Effector memory CD8-positive, alpha-beta T cell (primary cell): ENCODE measurements around the gene PIP4K2A.
"Not testable (repeated sequence)": the region's sequence is repeated elsewhere in the genome, so short reads cannot be mapped to it uniquely, and the experiment has no call there.

Source experiments
- ATAC-seq: fragments of 150-1000 bp; cut with Tn5 transposase; replicated peaks from 2 replicates; pipeline ENCODE4 v1.10.0; 2021; ENCODE audit warnings: mild to moderate bottlenecking, moderate library complexity
- DNase-seq, 3 experiments: peaks; one replicate each; pipeline ENCODE4 v3.0.0; 2021
- H3K27ac Mint-ChIP-seq, 2 donors: one replicate each; pipeline ENCODE4 v1.8.0; 2022; ENCODE audit warnings: mild to moderate bottlenecking in 2 of 2, mixed read lengths in 2 of 2, moderate library complexity in 2 of 2
- H3K27me3 Mint-ChIP-seq, 2 donors: one replicate each; pipeline ENCODE4 v1.8.0; 2022; ENCODE audit warnings: mixed read lengths in 2 of 2
- H3K36me3 Mint-ChIP-seq: one replicate; pipeline ENCODE4 v1.8.0; 2022; ENCODE audit warnings: mild to moderate bottlenecking, moderate library complexity, mixed read lengths; ENCODE audit not compliant: insufficient read depth
- H3K4me1 Mint-ChIP-seq, 2 donors: one replicate each; pipeline ENCODE4 v1.8.0; 2022; ENCODE audit warnings: low read depth in 2 of 2, mixed read lengths in 2 of 2
- H3K4me3 Mint-ChIP-seq, 2 donors: one replicate each; pipeline ENCODE4 v1.8.0; 2022; ENCODE audit warnings: mild to moderate bottlenecking in 2 of 2, mixed read lengths in 2 of 2, moderate library complexity in 2 of 2
- H3K9me3 Mint-ChIP-seq, 2 donors: one replicate each; pipeline ENCODE4 v1.8.0; 2022; ENCODE audit warnings: mixed read lengths in 2 of 2
- total RNA-seq, 9 experiments: gene quantifications; one replicate each; lab custom pipeline; 2026; lab: John Stamatoyannopoulos, UW

PIP4K2A gene
- total RNA-seq: 205 to 485 (median 328) reads per million in 9 experiments

GRCh38 chr10:22714479-22715289 lies at the start of gene PIP4K2A:
Gene PIP4K2A, minus strand, starts transcription at chr10:22714578. Its CDS starts 252 bp downstream, at chr10:22714326.
- Mint-ChIP-seq H3K4me1 (peaks cover 17 to 31% of the 10 kb centered on the region in 2 donors), H3K27me3 (no peaks in the 10 kb centered on the region), H3K27ac (peak within 1 kb of the TSS; percentile 81 to 93), H3K9me3 (no peaks in the 10 kb centered on the region), H3K36me3 (peaks cover 33% of the 10 kb centered on the region), H3K4me3 (peak within 1 kb of the TSS; percentile 90 to 92)
- DNase-seq (peak; percentile 73 to 80 (median 74)), ATAC-seq (peak; percentile 84)

DNA sequence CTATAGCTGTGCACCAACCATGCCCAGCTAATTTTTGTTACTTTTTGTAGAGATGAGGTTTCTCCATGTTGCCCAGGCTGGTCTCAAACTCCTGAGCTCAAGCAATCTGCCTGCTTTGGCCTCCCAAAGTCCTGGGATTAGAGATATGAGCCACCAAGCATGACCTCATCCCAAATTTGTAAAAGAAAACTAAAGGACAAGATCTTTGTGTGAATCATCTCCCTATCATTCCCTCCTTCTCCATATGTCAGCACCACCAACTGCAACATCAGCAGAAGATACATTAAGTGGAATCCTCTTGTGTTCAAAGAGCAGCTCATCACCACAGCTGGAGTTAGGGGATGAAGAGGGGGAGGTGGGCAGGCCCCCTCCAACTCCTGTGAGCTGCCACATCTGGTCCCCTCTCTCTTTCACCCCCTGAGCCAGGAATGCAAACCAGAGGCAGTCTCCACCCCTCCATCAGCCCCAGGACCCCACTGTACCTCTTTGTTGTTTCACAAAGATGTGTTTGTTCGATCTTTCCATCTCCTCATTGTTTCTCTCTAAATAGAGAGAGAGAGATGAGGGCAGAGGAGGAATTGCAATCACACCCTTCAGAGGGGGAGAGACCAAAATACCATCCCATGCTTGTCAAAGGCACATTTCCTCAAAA lies 47.3 kb upstream of the PIP4K2A start:
- no peak overlapping the region for H3K4me3 Mint-ChIP-seq
- peaks cover 3% of the 10 kb centered on the region for H3K36me3 Mint-ChIP-seq
- H3K27me3 Mint-ChIP-seq: peaks cover 0 to 11% of the 10 kb centered on the region in 2 donors
- no peaks in the 10 kb centered on the region for H3K9me3 Mint-ChIP-seq
- DNase-seq (no peak), ATAC-seq (no peak)
- H3K27ac Mint-ChIP-seq: no peak overlapping the region
- H3K4me1 Mint-ChIP-seq: peaks cover 0 to 3% of the 10 kb centered on the region in 2 donors

DNA sequence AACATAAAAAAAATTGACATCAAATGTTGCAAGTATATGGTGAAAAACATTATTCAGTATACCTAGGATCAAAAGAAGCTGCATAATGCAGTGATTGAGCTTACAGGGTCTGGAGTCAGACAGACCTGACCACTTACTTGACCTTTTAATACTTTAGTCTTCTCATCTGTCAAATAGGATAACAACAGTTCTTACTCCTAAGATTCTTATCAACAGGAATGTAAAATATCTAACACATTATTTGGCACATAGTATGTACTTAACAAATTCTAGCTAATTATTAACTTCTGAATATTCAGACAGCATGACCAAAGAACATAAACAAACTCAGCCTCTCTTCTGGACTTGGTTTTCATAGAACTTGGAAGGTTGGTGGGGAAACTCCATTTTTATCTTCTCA lies 45.6 kb upstream of the PIP4K2A start:
- H3K4me3 Mint-ChIP-seq: no peak overlapping the region
- no peaks in the 10 kb centered on the region for H3K9me3 Mint-ChIP-seq
- H3K27ac Mint-ChIP-seq: no peak overlapping the region
- peaks cover 0 to 11% of the 10 kb centered on the region in 2 donors for H3K27me3 Mint-ChIP-seq
- no peak for ATAC-seq
- DNase-seq: no peak
- H3K4me1 Mint-ChIP-seq: peaks cover 0 to 3% of the 10 kb centered on the region in 2 donors
- peaks cover 3% of the 10 kb centered on the region for H3K36me3 Mint-ChIP-seq

- Mint-ChIP-seq H3K27me3 (peaks cover 0 to 11% of the 10 kb centered on the region in 2 donors), H3K27ac (peak overlapping the region in 1 of 2 donors; percentile 46), H3K9me3 (no peaks in the 10 kb centered on the region), H3K4me3 (no peak overlapping the region), H3K4me1 (no peaks in the 10 kb centered on the region), H3K36me3 (peaks cover 3% of the 10 kb centered on the region)
- DNase-seq (no peak), ATAC-seq (no peak)
Observed at GRCh38 chr10:22758867-22759266, 44.5 kb upstream of the PIP4K2A start.

GRCh38 chr10:22754296-22754695 lies 39.9 kb upstream of the PIP4K2A start:
- H3K9me3 Mint-ChIP-seq: no peaks in the 10 kb centered on the region
- H3K27me3 Mint-ChIP-seq: no peaks in the 10 kb centered on the region
- H3K4me1 Mint-ChIP-seq: peaks cover 5 to 10% of the 10 kb centered on the region in 2 donors
- no peak for DNase-seq
- ATAC-seq: no peak
- no peak overlapping the region for H3K27ac Mint-ChIP-seq
- no peaks in the 10 kb centered on the region for H3K36me3 Mint-ChIP-seq
- no peak overlapping the region for H3K4me3 Mint-ChIP-seq

DNA sequence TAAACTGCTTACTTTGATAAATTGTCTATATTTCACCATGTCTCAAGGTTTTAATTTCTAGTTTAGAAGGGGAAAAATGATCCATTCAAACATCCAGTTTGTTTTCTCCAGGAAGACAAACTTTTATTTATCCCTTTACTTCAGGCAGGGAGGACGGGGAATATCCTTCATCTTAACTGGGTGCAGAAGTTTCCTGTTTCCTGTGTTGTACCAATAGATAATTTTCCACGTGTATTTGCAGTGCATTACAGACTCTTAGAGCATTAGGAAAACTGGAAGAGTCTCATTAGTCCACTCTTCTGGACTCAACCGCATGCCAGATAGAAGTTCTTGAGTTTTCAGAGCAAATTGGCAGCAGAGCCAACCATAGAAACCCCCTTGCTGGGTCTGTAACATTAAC lies 39.4 kb upstream of the PIP4K2A start:
- DNase-seq: no peak
- no peaks in the 10 kb centered on the region for H3K9me3 Mint-ChIP-seq
- no peaks in the 10 kb centered on the region for H3K36me3 Mint-ChIP-seq
- H3K4me3 Mint-ChIP-seq: no peak overlapping the region
- no peaks in the 10 kb centered on the region for H3K27me3 Mint-ChIP-seq
- no peak for ATAC-seq
- H3K4me1 Mint-ChIP-seq: peaks cover 5 to 10% of the 10 kb centered on the region in 2 donors
- no peak overlapping the region for H3K27ac Mint-ChIP-seq

- no peak for ATAC-seq
- Mint-ChIP-seq H3K27me3 (no peaks in the 10 kb centered on the region), H3K36me3 (no peaks in the 10 kb centered on the region), H3K9me3 (no peaks in the 10 kb centered on the region), H3K27ac (peak overlapping the region in 1 of 2 donors; percentile 38), H3K4me3 (no peak overlapping the region), H3K4me1 (peaks cover 5 to 10% of the 10 kb centered on the region in 2 donors)
- DNase-seq: no peak
Observed at GRCh38 chr10:22752272-22752889, 38.0 kb upstream of the PIP4K2A start.

DNA sequence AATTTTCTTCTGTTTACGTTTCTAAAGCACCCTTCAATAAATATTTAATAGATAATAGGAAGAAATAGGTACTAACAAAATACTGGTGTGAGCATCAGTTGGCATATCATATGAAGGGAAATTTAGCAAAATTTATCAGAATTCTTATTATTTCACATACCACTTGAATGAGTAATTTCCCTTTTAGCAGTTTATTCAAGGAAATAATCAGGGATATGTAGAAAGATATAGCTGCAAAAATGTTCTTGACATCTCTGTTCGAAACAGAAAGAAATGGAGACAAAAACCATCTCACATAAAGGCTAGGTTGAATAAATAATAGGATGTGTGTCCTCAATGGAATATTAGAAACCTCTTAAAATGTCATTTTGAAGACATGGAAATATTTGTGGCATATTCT lies 35.8 kb upstream of the PIP4K2A start:
- no peak for ATAC-seq
- no peak for DNase-seq
- no peaks in the 10 kb centered on the region for H3K9me3 Mint-ChIP-seq
- no peak overlapping the region for H3K27ac Mint-ChIP-seq
- H3K36me3 Mint-ChIP-seq: no peaks in the 10 kb centered on the region
- H3K4me3 Mint-ChIP-seq: no peak overlapping the region
- peaks cover 5 to 10% of the 10 kb centered on the region in 2 donors for H3K4me1 Mint-ChIP-seq
- peaks cover 0 to 5% of the 10 kb centered on the region in 2 donors for H3K27me3 Mint-ChIP-seq

GRCh38 chr10:22744858-22745257 lies 30.5 kb upstream of the PIP4K2A start:
- H3K36me3 Mint-ChIP-seq, H3K27ac Mint-ChIP-seq, DNase-seq, ATAC-seq, H3K9me3 Mint-ChIP-seq, H3K4me3 Mint-ChIP-seq, H3K27me3 Mint-ChIP-seq, H3K4me1 Mint-ChIP-seq: not testable (repeated sequence)

GRCh38 chr10:22742678-22743077 lies 28.3 kb upstream of the PIP4K2A start:
- Mint-ChIP-seq H3K4me3 (no peak overlapping the region), H3K27me3 (peaks cover 0 to 5% of the 10 kb centered on the region in 2 donors), H3K36me3 (no peaks in the 10 kb centered on the region), H3K9me3 (no peaks in the 10 kb centered on the region), H3K27ac (no peak overlapping the region), H3K4me1 (no peaks in the 10 kb centered on the region)
- DNase-seq (no peak), ATAC-seq (peak; percentile 51)

DNA sequence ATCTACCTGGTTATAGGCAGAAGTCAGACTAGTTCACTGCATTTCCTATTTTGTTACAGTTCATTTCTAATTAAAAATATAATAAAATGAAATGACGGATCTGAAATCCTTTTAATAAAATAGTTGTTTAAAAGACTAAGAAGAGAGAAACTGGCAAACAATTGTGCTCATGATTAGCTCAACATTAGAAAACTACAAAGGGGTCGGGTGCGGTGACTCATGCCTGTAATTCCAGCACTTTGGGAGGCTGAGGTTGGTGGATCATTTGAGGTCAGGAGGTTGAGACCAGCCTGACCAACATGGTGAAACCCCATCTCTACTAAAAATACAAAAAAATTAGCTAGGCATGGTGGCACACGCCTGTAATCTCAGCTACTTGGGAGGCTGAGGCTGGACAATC lies 27.3 kb upstream of the PIP4K2A start:
- H3K27me3 Mint-ChIP-seq, H3K27ac Mint-ChIP-seq, H3K4me3 Mint-ChIP-seq, H3K36me3 Mint-ChIP-seq, ATAC-seq, H3K4me1 Mint-ChIP-seq, H3K9me3 Mint-ChIP-seq, DNase-seq: not testable (repeated sequence)

- no peaks in the 10 kb centered on the region for H3K4me1 Mint-ChIP-seq
- no peak overlapping the region for H3K27ac Mint-ChIP-seq
- no peaks in the 10 kb centered on the region for H3K36me3 Mint-ChIP-seq
- H3K9me3 Mint-ChIP-seq: no peaks in the 10 kb centered on the region
- DNase-seq: no peak
- no peaks in the 10 kb centered on the region for H3K27me3 Mint-ChIP-seq
- no peak for ATAC-seq
- H3K4me3 Mint-ChIP-seq: no peak overlapping the region
Observed at GRCh38 chr10:22740180-22740579, 25.8 kb upstream of the PIP4K2A start.

GRCh38 chr10:22737587-22737986 lies 23.2 kb upstream of the PIP4K2A start:
- no peak overlapping the region for H3K4me3 Mint-ChIP-seq
- no peaks in the 10 kb centered on the region for H3K9me3 Mint-ChIP-seq
- ATAC-seq (no peak), DNase-seq (no peak)
- H3K27ac Mint-ChIP-seq: no peak overlapping the region
- peaks cover 0 to 7% of the 10 kb centered on the region in 2 donors for H3K4me1 Mint-ChIP-seq
- peaks cover 0 to 4% of the 10 kb centered on the region in 2 donors for H3K27me3 Mint-ChIP-seq
- no peaks in the 10 kb centered on the region for H3K36me3 Mint-ChIP-seq
